B cell (primary cell): Measurements from ENCODE around the gene MED8. TPM values are rescaled to one million over a fixed set of nuclear protein-coding genes. Genes with fewer than 3 reads are reported as not detected.

Experiments used
- ATAC-seq: fragments of 200-7000 bp; cut with Tn5 transposase; one replicate; pipeline ENCODE4 v1.10.0; 2021; ENCODE audit warnings: low read depth, mild to moderate bottlenecking, moderate number of reproducible peaks, moderate library complexity
- CTCF ChIA-PET: fragments of 350-600 bp; sonication (Branson Sonifier 250); formaldehyde crosslinking; loops from one replicate; lab custom pipeline; 2021; ENCODE audit warnings: antibody characterized with exemption, inconsistent platforms; lab: Charles Lee
- POLR2A ChIA-PET: fragments of 350-600 bp; sonication (Branson Sonifier 250); formaldehyde crosslinking; loops from one replicate; lab custom pipeline; 2021; ENCODE audit warnings: antibody characterized with exemption; lab: Charles Lee
- DNase-seq: peaks from one replicate; pipeline ENCODE4 v3.0.0; 2013
- H2AFZ ChIP-seq: 2 replicates; pipeline ENCODE4 v1.6.1; 2012; ENCODE audit warnings: mild to moderate bottlenecking, low read depth, low read length; ENCODE audit not compliant: insufficient read depth, poor library complexity, severe bottlenecking
- H3K27ac ChIP-seq, 2 donors: 1 replicate in 1 of 2; 2 replicates in 1 of 2; pipeline ENCODE4 v1.5.1; 2012 to 2013; ENCODE audit warnings: low read length in 2 of 2, mild to moderate bottlenecking in 2 of 2, moderate library complexity in 1 of 2
- H3K27me3 ChIP-seq, 4 experiments: fragments of 200-600 bp in 1 of 4; sonication (generic) in 1 of 4; replicated peaks in 1 of 4; 1 replicate in 2 of 4; 2 replicates in 2 of 4; pipeline versions ENCODE4 v1.6.1 to v1.7.0; 2013 to 2016; ENCODE audit warnings: low read length in 3 of 4, mild to moderate bottlenecking in 2 of 4, mixed read lengths in 1 of 4, moderate library complexity in 1 of 4; ENCODE audit not compliant: insufficient read depth in 4 of 4, control insufficient read depth in 3 of 4; ENCODE audit errors: control extremely low read depth in 1 of 4
- H3K36me3 ChIP-seq, 2 experiments: replicated peaks in 1 of 2; 1 replicate in 1 of 2; 2 replicates in 1 of 2; pipeline versions ENCODE4 v1.6.1 to v1.7.1; 2013; ENCODE audit warnings: low read length in 1 of 2; ENCODE audit not compliant: insufficient read depth in 2 of 2, control insufficient read depth in 1 of 2; ENCODE audit errors: control extremely low read depth in 1 of 2, extremely low read depth in 1 of 2
- H3K4me1 ChIP-seq, 2 donors: fragments of 200-600 bp in 1 of 2; sonication (generic) in 1 of 2; 1 replicate in 1 of 2; 2 replicates in 1 of 2; pipeline versions ENCODE4 v1.5.1 to v1.6.1; 2013 to 2017; ENCODE audit warnings: low read length in 2 of 2; ENCODE audit not compliant: control insufficient read depth in 2 of 2, insufficient read depth in 2 of 2
- H3K4me2 ChIP-seq: replicated peaks from 2 replicates; pipeline ENCODE3; 2012; ENCODE audit warnings: mild to moderate bottlenecking, low read depth, low read length; ENCODE audit not compliant: poor library complexity, severe bottlenecking
- H3K4me3 ChIP-seq, 5 experiments: fragments of 200-600 bp in 1 of 5; sonication (generic) in 1 of 5; 1 replicate in 3 of 5; 2 replicates in 2 of 5; pipeline versions ENCODE4 v1.5.1 to v1.7.0; 2011 to 2016; ENCODE audit warnings: low read length in 4 of 5, mild to moderate bottlenecking in 4 of 5, low read depth in 2 of 5, control low read depth in 1 of 5, moderate library complexity in 1 of 5; ENCODE audit not compliant: insufficient read depth in 1 of 5; ENCODE audit errors: control extremely low read depth in 1 of 5, extremely low read depth in 1 of 5
- H3K79me2 ChIP-seq: fragments of 200-600 bp; sonication (generic); one replicate; pipeline ENCODE4 v1.6.0; 2016; ENCODE audit warnings: low read length; ENCODE audit not compliant: control insufficient read depth, insufficient read depth
- H3K9ac ChIP-seq: fragments of 200-600 bp; sonication (generic); 2 replicates; pipeline ENCODE4 v1.6.1; 2017; ENCODE audit warnings: mild to moderate bottlenecking, low read length, moderate library complexity
- H3K9me3 ChIP-seq, 3 donors: one replicate each; pipeline versions ENCODE4 v1.6.1 to v1.7.1; 2013; ENCODE audit warnings: low read length in 2 of 3; ENCODE audit not compliant: control insufficient read depth in 2 of 3, insufficient read depth in 1 of 3; ENCODE audit errors: control extremely low read depth in 1 of 3
- H4K20me1 ChIP-seq: 2 replicates; pipeline ENCODE4 v1.6.0; 2012; ENCODE audit warnings: mild to moderate bottlenecking, low read length; ENCODE audit not compliant: insufficient read depth, control insufficient read depth, poor library complexity, severe bottlenecking
- H3K27ac Mint-ChIP-seq: one replicate; pipeline ENCODE4 v1.8.0; 2021; ENCODE audit warnings: mixed read lengths
- H3K27me3 Mint-ChIP-seq: one replicate; pipeline ENCODE4 v1.8.0; 2021; ENCODE audit warnings: mixed read lengths
- H3K4me1 Mint-ChIP-seq: one replicate; pipeline ENCODE4 v1.8.0; 2021; ENCODE audit warnings: mixed read lengths
- H3K4me3 Mint-ChIP-seq: one replicate; pipeline ENCODE4 v1.8.0; 2021; ENCODE audit warnings: mixed read lengths
- H3K9me3 Mint-ChIP-seq: one replicate; pipeline ENCODE4 v1.8.0; 2022; ENCODE audit warnings: mixed read lengths; ENCODE audit not compliant: insufficient read depth
- CTCF ChIP-seq: fragments of 200-600 bp; IDR thresholded peaks from one replicate; pipeline ENCODE4 v1.8.0; 2022; ENCODE audit warnings: antibody characterized with exemption, mild to moderate bottlenecking
- EZH2 ChIP-seq: IDR thresholded peaks from 2 replicates; pipeline ENCODE4 v1.6.1; 2012; ENCODE audit warnings: borderline replicate concordance, low read depth, mild to moderate bottlenecking, moderate library complexity, low read length; ENCODE audit not compliant: insufficient read depth, poor library complexity, severe bottlenecking
- WGBS: methylation state at CpG from one replicate; pipeline ENCODE4 v1.1.5; 2013; ENCODE audit warnings: missing lambda C conversion rate; ENCODE audit not compliant: insufficient coverage; 5-methylcytosine and 5-hydroxymethylcytosine counted together
- intact Hi-C: fragments of 100-400 bp; cut with micrococcal nuclease; formaldehyde crosslinking; loops from one replicate; pipeline ENCODE4 v1.10.0; 2022
- polyA plus RNA-seq: library from polyadenylated mRNA; depleted of rRNA; stranded (reverse); fragments of >200 nt; gene quantifications from 2 replicates; pipeline ENCODE4 v1.2.3, GENCODE V29; 2012
- total RNA-seq, 2 donors: library from RNA; stranded (reverse); fragments of 120-200 nt in 1 of 2; gene quantifications; 1 replicate in 1 of 2; 2 replicates in 1 of 2; pipeline versions ENCODE4 v1.2.3 to v1.2.4, GENCODE V29; 2013 to 2022

MED8 gene
- total and polyA plus RNA-seq, 2 donors (not counting 1 experiment from before 2014, with no cell fraction given): 12.0 to 30.0 TPM

- ATAC-seq (no peak), DNase-seq (no peak)
- CTCF ChIA-PET: interaction anchor here (0.5 to 0.7 kb wide), 2 partner anchors 83 to 674 kb away, joined by 3 read pairs; no protein-coding TSS in a partner anchor
- Histone ChIP-seq H3K9ac (no peak overlapping the region), H3K4me3 (no peak overlapping the region), H3K79me2 (no peaks in the 10 kb centered on the region), H3K4me2 (no peak overlapping the region), H2AFZ (no peak overlapping the region), H4K20me1 (no peaks in the 10 kb centered on the region), H3K4me1 (no peaks in the 10 kb centered on the region), H3K9me3 (peaks cover 0 to 3% (median 0%) of the 10 kb centered on the region in 3 donors), H3K36me3 (peaks cover 0 to 73% of the 10 kb centered on the region in 2 experiments), H3K27me3 (no peaks in the 10 kb centered on the region), H3K27ac (no peak overlapping the region)
- H3K4me3 Mint-ChIP-seq: no peak overlapping the region
- no peaks in the 10 kb centered on the region for H3K9me3 Mint-ChIP-seq
- H3K4me1 Mint-ChIP-seq: no peaks in the 10 kb centered on the region
- H3K27ac Mint-ChIP-seq: peak overlapping the region; percentile 26
- POLR2A ChIA-PET: no interaction called here
- TF ChIP-seq EZH2 (no peak), CTCF (no peak)
- no peaks in the 10 kb centered on the region for H3K27me3 Mint-ChIP-seq
- 100% methylated on average over 2 of the region's 3 CpGs for WGBS
- intact Hi-C loops: no loop called here
Observed at GRCh38 chr1:43438006-43438405, 48.4 kb upstream of the MED8 start.

GRCh38 chr1:43437031-43437973, 47.7 kb upstream of the MED8 start:
- Histone ChIP-seq H3K4me3 (no peak overlapping the region), H3K9me3 (peaks cover 0 to 3% (median 0%) of the 10 kb centered on the region in 3 donors), H3K27me3 (no peaks in the 10 kb centered on the region), H3K36me3 (peaks cover 0 to 73% of the 10 kb centered on the region in 2 experiments), H3K27ac (no peak overlapping the region), H3K79me2 (no peaks in the 10 kb centered on the region), H3K9ac (no peak overlapping the region), H4K20me1 (no peaks in the 10 kb centered on the region), H2AFZ (no peak overlapping the region), H3K4me1 (no peaks in the 10 kb centered on the region), H3K4me2 (no peak overlapping the region)
- intact Hi-C loops: no loop called here
- Mint-ChIP-seq H3K27ac (no peak overlapping the region), H3K9me3 (no peaks in the 10 kb centered on the region), H3K4me1 (no peaks in the 10 kb centered on the region), H3K4me3 (no peak overlapping the region), H3K27me3 (no peaks in the 10 kb centered on the region)
- TF ChIP-seq CTCF (no peak), EZH2 (no peak)
- ATAC-seq: no peak
- POLR2A ChIA-PET: no interaction called here
- no peak for DNase-seq
- 98% methylated on average over 19 of the region's 20 CpGs for WGBS
- CTCF ChIA-PET: interaction anchor here (0.7 kb wide), 1 partner anchor 82 kb away, joined by 3 read pairs; no protein-coding TSS in a partner anchor
